Measurements from ENCODE around the gene ATP9B.

ATP9B gene

DNA sequence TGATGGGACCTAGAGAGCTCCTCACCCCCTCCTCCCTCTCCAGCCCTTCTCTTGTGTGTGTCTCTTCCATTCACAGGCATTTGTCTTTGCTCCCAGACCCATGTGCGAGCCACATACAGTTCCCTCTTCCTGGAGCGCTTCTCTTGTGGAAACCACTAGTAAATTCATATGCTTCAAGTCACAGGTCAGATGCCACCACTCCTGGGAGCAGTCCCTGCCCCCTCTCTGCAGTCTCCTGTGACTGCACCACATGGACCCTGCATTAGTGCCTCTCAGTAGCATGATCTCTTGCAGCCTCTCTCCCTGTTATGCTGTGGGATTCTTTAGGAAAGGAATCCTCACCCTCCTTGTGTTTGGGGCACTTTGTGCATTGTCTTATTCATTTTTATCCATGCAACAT lies 230.1 kb downstream of the ATP9B start:
- no peak for DNase-seq

- no peak for DNase-seq
Observed at GRCh38 chr18:79299711-79300110, 230.5 kb downstream of the ATP9B start.

GRCh38 chr18:79300413-79300812 lies 231.2 kb downstream of the ATP9B start:
- DNase-seq: no peak

- DNase-seq: no peak
Observed at GRCh38 chr18:79302120-79302519, 232.9 kb downstream of the ATP9B start.

DNA sequence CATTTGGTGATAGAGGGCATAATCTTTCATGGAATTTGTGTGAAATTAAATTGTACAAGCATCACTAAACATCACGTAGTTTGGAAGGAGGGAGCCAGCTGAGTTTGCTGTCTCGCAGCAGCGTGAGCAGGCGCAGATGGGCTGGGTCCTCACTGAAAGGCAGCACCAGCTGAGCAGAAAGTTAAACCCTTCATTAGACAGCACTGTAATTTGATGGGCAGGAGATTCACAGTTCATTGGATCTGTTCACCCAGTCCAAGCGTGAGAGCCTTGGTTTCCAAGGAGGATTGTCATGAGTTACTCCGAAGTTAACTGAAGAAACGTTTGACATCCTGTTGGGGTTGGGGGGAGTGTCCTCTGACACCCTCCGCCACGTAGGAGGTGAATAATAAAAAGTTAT lies 236.7 kb downstream of the ATP9B start:
- DNase-seq: no peak

GRCh38 chr18:79309614-79310358 lies 240.6 kb downstream of the ATP9B start:
- DNase-seq: no peak

- DNase-seq: no peak
Observed at GRCh38 chr18:79314838-79315388, 245.7 kb downstream of the ATP9B start.

DNA sequence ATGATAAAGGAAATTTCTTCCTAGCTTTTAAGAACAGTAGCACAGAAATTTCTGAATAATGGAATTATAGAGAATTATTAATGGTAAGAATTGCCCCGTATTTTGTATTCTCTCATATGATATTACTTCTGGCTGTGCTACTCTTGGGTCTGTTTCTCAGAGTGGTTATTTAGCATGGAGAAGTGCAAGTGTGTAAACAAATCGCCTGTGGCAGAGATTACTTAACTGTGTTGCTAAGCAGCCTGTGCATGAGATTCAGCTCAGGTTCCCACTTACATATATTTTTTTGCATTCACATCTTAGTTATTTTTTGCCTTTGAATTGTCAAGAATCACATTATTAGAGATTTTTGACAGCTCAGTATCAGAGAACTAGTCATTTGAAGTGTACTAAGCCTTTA lies 246.4 kb downstream of the ATP9B start:
- DNase-seq: no peak

DNA sequence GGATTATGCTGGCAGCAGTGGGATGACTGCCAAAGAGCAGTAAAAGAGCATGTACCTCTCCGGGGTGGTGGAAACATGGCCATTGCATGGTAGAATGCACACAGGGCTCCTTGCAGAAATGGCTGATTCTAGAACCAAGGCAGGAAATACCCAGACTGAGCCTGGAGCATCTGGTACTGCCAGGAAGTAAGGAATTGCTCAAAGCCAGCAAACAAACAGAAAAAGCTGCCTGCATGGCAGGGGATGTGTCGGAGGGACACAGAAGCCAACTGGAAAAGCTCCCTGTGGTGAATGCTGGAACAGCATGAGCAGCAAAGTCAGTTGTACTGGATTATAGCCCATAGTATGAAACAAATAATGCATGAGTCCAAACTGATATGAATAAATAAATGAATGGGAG lies 248.5 kb downstream of the ATP9B start:
- DNase-seq: no peak

DNA sequence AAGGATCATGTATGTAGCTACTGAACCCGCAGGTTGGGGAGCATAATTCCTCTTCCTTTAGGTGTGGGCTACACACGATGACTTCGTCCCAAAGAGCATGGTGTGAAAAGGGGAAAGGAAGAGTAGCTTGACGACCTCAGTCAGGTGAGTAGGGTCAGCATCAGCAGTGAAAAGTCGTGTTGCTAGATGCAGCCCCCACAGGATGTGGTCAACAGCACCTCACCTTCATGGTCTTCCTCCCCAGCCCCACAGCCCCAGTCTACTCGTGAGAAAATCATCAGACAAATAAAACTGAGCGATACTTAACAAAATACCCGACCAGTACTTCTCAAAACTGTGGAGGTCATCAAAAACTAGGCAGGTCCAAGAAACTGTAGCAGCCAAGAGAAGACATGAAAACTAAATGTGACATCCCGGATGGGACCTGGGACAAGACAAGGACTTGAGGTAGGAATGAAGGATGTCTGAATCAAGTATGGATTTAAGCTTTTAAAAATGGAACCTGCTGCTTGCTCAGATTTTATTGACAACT lies 249.0 kb downstream of the ATP9B start:
- no peak for DNase-seq

- no peak for DNase-seq
Observed at GRCh38 chr18:79320216-79320850, 251.1 kb downstream of the ATP9B start.

- DNase-seq: no peak
Observed at GRCh38 chr18:79321625-79322405, 252.6 kb downstream of the ATP9B start.

DNA sequence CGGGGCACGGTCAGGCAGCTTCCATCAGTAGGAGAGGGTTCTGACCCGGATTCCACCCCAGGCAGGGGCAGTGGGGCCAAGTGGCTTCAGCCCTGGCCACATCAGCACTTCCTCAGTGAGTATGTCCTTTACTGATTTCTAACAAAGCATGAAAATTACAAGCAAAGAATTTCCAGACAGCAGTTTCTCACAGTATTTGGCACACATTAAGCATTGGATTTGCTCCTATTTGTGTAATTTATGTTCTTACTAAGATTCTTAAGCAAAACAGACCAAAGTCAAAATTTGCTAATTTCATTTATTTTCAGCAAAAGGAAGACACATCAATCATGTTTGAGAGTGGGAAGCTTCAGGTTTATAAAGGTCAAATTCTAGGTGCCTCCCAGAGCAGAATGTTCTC lies 253.2 kb downstream of the ATP9B start:
- DNase-seq: no peak

DNA sequence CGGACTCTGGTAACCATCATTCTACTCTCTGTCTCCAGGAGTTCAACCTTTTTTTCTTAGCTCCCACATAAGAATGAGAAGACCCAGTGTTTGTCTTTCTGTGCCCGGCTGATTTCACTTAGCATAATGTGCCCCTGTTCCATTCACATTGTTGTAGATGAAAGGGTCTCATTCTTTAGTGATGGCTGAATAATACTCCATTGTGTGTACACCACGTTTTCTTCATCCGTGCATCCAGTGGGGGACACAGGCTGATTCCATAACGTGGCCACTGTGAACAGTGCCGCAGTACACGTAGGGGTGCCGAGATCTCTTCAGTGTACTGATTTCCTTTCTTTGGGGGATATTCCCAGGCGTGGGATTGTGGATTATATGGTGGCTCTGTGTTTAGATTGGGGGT lies 254.3 kb downstream of the ATP9B start:
- DNase-seq: no peak

DNA sequence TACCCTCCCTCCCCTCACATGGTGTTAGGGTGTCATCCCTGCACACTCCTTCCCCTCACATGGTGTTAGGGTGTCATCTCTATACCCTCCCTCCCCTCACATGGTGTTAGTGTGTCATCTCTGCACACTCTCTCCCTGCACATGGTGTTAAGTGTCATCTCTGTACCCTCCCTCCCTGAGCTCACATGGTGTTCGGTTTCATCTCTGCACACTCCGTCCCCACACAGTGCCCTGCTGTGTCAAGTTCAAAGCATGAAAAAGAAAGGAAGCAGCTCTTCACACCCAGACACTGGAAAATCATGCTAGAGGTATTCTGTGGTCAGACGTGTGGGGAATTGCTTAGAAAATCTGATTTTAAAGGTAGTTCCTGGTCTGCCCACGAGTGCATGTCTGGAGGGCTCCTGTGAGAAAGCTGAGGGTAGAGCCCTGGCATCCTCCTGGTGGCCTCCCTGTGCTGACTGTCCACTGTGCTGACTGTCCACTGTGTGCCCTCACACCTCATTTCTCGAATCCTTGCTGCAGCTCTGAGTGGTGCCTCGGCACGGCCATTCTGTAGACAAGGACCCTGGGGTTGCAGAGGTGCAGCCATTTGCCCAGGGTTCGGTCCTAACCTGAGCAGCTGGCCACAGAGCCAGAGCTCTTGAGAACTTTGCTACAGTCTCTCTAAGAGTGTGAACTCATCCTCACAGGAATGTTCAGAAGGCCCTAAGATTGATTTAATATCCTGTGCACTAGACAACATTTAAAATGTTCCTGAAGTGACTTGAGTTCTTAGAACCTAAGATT lies 257.4 kb downstream of the ATP9B start:
- DNase-seq: no peak

GRCh38 chr18:79327199-79327721 lies 258.1 kb downstream of the ATP9B start:
- no peak for DNase-seq

- peak; percentile 15 for DNase-seq
Observed at GRCh38 chr18:79327915-79328314, 258.7 kb downstream of the ATP9B start.

DNA sequence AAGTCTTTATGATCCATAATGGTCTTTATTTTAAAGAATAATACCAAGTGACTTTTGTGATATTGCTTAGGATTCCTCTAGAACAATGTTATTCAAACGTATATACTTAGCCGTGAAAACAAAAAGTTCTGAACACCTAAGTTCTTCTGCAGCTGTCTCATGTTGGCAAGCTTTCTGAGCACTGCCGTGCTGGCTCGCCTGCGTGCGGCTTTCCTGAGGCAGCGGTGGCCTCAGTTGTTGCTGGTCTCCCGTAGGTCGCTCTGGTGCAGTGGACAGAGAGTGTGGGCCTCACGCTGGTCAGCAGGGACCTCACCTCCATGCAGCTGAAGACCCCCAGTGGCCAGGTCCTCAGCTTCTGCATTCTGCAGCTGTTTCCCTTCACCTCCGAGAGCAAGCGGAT lies 259.7 kb downstream of the ATP9B start:
- no peak for DNase-seq

- DNase-seq: no peak
Observed at GRCh38 chr18:79329786-79330185, 260.6 kb downstream of the ATP9B start.

DNA sequence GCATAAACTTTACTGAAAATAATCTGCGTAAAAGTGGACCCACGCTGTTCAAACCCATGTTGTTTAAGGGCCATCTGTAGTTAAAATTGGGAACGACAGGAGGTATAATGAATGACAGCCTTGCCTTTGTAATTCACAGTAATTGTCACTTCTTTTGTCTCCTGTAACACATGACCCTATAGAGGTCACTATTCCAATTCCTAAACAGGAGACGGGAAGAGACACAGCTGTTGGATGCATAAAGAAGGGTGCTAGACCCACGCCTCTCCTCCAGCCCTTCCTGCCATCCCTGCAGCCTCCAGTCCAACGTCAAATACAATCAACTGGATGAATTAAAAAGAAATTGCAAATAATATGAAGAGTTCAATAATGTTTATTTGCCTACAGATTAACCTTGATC lies 263.5 kb downstream of the ATP9B start:
- no peak for DNase-seq

DNA sequence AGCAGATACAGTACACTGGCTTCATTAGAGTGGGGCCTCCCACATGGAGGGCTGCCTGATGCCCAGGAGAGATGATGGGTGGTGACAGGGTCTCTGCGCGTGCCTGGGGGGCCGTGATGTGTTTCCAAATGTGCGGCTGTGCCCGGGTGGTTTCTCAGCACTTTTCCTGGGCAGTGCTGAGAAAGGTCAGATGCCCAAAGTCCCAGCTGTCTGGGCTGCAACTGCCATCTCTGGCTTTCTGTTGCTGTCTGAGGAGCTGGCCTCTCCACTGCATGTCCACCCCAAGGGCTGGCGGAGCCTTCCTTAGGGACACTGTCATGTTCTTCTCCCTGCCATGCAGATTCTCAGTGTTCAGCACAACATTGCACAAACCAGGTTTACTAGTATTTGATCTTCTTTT lies 263.9 kb downstream of the ATP9B start:
- DNase-seq: no peak

DNA sequence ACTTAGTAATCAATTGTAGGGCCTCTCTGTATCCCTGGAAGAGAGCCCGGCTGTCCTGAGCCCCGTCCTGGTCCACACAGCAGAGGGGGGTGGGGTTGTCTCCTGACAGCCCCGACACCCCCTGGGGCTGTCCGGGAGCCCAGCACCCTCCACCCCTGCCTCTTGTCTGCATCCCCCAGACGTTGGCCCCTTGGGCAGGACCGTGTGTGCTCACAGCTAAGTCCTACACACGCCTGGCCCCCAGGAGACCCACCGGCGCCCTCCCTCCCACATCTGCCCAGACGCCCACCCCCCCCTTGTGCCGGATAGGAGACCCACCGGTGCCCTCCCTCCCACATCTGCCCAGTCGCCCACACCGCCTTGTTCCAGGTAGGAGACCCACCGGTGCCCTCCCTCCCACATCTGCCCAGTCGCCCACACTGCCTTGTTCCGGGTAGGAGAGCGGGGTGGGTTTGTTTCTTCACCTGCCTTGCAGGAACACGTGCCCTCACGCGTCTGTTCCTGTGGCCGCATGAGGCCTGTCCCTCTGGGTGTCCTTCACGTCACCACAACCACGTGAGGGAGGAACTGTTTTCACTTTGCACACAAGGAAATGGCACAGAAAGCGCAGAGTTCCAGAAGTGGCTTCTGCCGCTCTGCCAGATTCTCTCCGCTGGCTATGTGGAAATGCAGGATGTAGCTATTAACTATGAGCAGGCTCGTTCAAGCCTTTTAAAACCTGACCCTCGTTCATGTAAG lies 265.5 kb downstream of the ATP9B start:
- DNase-seq: no peak
